Measurements from ENCODE around the gene DDX1.
A peak's percentile ranks its signal among the peaks of the same experiment; 100 is the strongest.
"Not testable (repeated sequence)": the region's sequence is repeated elsewhere in the genome, so short reads cannot be mapped to it uniquely, and the experiment has no call there.

DDX1 gene

GRCh38 chr2:15609341-15610042 lies 17.8 kb downstream of the DDX1 start:
- no peak for DNase-seq
- TF ChIP-seq GATA1 (IDR thresholded peaks at IDR 0.05; ENCODE audit: low read depth, low read length) = no peak
- no peak for TF ChIP-seq POLR2A (IDR thresholded peaks at IDR 0.05; ENCODE audit: low read length)

GRCh38 chr2:15610430-15610952 lies 18.8 kb downstream of the DDX1 start:
- no peak for TF ChIP-seq GATA1 (IDR thresholded peaks at IDR 0.05; ENCODE audit: low read depth, low read length)
- no peak for TF ChIP-seq POLR2A (IDR thresholded peaks at IDR 0.05; ENCODE audit: low read length)
- no peak for DNase-seq

GRCh38 chr2:15612101-15612500 lies 20.4 kb downstream of the DDX1 start:
- not testable (repeated sequence) for DNase-seq

- no peak for DNase-seq
These were observed 22.2 kb downstream of the DDX1 start for GRCh38 chr2:15613736-15614429.

GRCh38 chr2:15614545-15615300 lies 23.1 kb downstream of the DDX1 start:
- TF ChIP-seq GATA1 (IDR thresholded peaks at IDR 0.05; ENCODE audit: low read depth, low read length) = no peak
- no peak for TF ChIP-seq POLR2A (IDR thresholded peaks at IDR 0.05; ENCODE audit: low read length)
- DNase-seq = peak; percentile 60 to 83

More at GRCh38 chr2:15613736-15614429, 22.2 kb downstream of the DDX1 start:
- no peak for TF ChIP-seq GATA1 (IDR thresholded peaks at IDR 0.05; ENCODE audit: low read depth, low read length)
- no peak for TF ChIP-seq POLR2A (IDR thresholded peaks at IDR 0.05; ENCODE audit: low read length)

DNA sequence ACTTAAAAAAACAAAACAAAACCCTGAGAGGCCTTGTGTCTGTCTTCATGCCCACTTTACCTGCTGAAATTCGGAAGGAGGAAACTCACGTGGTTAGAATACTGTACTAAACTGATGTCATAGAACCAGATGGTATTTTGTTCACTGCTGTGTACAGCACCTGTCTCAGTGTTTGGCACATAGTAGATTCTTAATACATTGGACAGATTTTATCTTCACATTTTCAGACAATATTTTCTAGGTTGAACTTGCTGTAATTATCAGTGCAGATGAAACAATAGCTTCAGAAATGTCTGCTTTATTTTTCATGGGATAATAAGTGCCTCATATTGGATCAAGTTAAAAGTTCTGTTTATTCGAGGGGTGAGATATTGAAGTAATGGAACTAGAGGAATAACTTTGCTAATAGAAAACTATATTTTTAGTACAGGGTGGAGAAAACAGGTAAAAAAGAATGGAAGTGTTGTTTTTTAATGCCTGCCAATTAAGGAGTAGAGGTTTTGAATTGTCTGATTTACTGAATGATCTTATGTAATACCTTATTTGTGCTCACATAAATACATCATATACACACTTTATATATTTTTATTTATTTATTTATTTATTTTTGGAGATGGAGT lies 23.7 kb downstream of the DDX1 start:
- no peak for TF ChIP-seq GATA1 (IDR thresholded peaks at IDR 0.05; ENCODE audit: low read depth, low read length)
- TF ChIP-seq POLR2A (IDR thresholded peaks at IDR 0.05; ENCODE audit: low read length) = no peak
- DNase-seq = no peak

DNA sequence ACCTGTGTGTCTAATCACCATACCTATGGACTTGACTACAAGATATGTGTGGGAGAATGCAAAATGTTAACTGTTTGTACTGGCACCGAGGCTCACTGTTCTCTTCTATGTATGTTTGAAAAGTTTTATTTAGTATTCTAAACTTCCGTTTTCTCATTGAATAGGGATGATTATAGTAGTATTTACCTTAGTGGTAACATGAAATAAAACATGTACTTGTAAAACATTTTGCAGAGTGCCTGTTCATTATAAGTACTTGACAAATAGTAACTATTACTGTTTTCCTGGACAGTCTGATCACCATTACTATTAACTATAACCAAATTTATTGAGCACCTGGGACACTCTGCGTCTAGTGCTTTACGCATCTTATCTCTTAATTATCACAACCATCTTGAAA lies 24.8 kb downstream of the DDX1 start:
- DNase-seq = no peak
- TF ChIP-seq GATA1 (IDR thresholded peaks at IDR 0.05; ENCODE audit: low read depth, low read length) (no peak), POLR2A (IDR thresholded peaks at IDR 0.05; ENCODE audit: low read length) (no peak)

GRCh38 chr2:15616850-15617777 lies 25.4 kb downstream of the DDX1 start:
- TF ChIP-seq POLR2A (IDR thresholded peaks at IDR 0.05; ENCODE audit: low read length) (no peak), GATA1 (IDR thresholded peaks at IDR 0.05; ENCODE audit: low read depth, low read length) (no peak)
- DNase-seq = no peak

- no peak for DNase-seq
- no peak for TF ChIP-seq GATA1 (IDR thresholded peaks at IDR 0.05; ENCODE audit: low read depth, low read length)
- TF ChIP-seq POLR2A (IDR thresholded peaks at IDR 0.05; ENCODE audit: low read length) = no peak
These were observed 26.2 kb downstream of the DDX1 start for GRCh38 chr2:15617778-15618448.

- no peak for DNase-seq
- TF ChIP-seq GATA1 (IDR thresholded peaks at IDR 0.05; ENCODE audit: low read depth, low read length) (no peak), POLR2A (IDR thresholded peaks at IDR 0.05; ENCODE audit: low read length) (no peak)
These were observed 26.8 kb downstream of the DDX1 start for GRCh38 chr2:15618449-15618855.

- no peak for TF ChIP-seq POLR2A (IDR thresholded peaks at IDR 0.05; ENCODE audit: low read length)
- no peak for TF ChIP-seq GATA1 (IDR thresholded peaks at IDR 0.05; ENCODE audit: low read depth, low read length)
- DNase-seq = no peak
These were observed 27.4 kb downstream of the DDX1 start for GRCh38 chr2:15619076-15619475.

- no peak for TF ChIP-seq POLR2A (IDR thresholded peaks at IDR 0.05; ENCODE audit: low read length)
- no peak for TF ChIP-seq GATA1 (IDR thresholded peaks at IDR 0.05; ENCODE audit: low read depth, low read length)
- no peak for DNase-seq
These were observed 27.8 kb downstream of the DDX1 start for GRCh38 chr2:15619510-15619909.
